GM21390 (cell line): ENCODE results near the gene DNPH1.

Experiments
- ATAC-seq: cut with Tn5 transposase; IDR thresholded peaks from one replicate; pipeline ENCODE4 v1.9.1; 2021; ENCODE audit not compliant: unreplicated experiment

DNPH1 gene

GRCh38 chr6:43219119-43219518 is 10.2 kb downstream of the DNPH1 start:
- no peak for ATAC-seq

GRCh38 chr6:43217351-43217750 is 11.9 kb downstream of the DNPH1 start:
- no peak for ATAC-seq

- no peak for ATAC-seq
Observed at GRCh38 chr6:43216200-43216599, 13.1 kb downstream of the DNPH1 start.

- no peak for ATAC-seq
Observed at GRCh38 chr6:43215066-43215465, 14.2 kb downstream of the DNPH1 start.

GRCh38 chr6:43213431-43213830 is 15.8 kb downstream of the DNPH1 start:
- no peak for ATAC-seq

- ATAC-seq, result no peak
Observed at GRCh38 chr6:43211955-43212354, 17.3 kb downstream of the DNPH1 start.

GRCh38 chr6:43207286-43207685 is 22.0 kb downstream of the DNPH1 start:
- ATAC-seq, result no peak

- ATAC-seq, result no peak
Observed at GRCh38 chr6:43205849-43206248, 23.4 kb downstream of the DNPH1 start.

GRCh38 chr6:43204271-43205105 is 24.8 kb downstream of the DNPH1 start:
- no peak for ATAC-seq

GRCh38 chr6:43203718-43204095 is 25.6 kb downstream of the DNPH1 start:
- ATAC-seq, result no peak

- ATAC-seq, result no peak
Observed at GRCh38 chr6:43203029-43203717, 26.1 kb downstream of the DNPH1 start.

- no peak for ATAC-seq
Observed at GRCh38 chr6:43202451-43202850, 26.8 kb downstream of the DNPH1 start.

GRCh38 chr6:43200541-43200940 is 28.7 kb downstream of the DNPH1 start:
- ATAC-seq, result no peak

- no peak for ATAC-seq
Observed at GRCh38 chr6:43199912-43200311, 29.4 kb downstream of the DNPH1 start.

- no peak for ATAC-seq
Observed at GRCh38 chr6:43196337-43196736, 32.9 kb downstream of the DNPH1 start.

GRCh38 chr6:43193929-43194328 is 35.4 kb downstream of the DNPH1 start:
- no peak for ATAC-seq

GRCh38 chr6:43192911-43193310 is 36.4 kb downstream of the DNPH1 start:
- ATAC-seq, result no peak

- no peak for ATAC-seq
Observed at GRCh38 chr6:43189776-43190304, 39.4 kb downstream of the DNPH1 start.

GRCh38 chr6:43188426-43188825 is 40.9 kb downstream of the DNPH1 start:
- ATAC-seq, result no peak

- ATAC-seq, result no peak
Observed at GRCh38 chr6:43187821-43188220, 41.5 kb downstream of the DNPH1 start.

- ATAC-seq, result no peak
Observed at GRCh38 chr6:43186706-43187105, 42.6 kb downstream of the DNPH1 start.

- no peak for ATAC-seq
Observed at GRCh38 chr6:43186019-43186418, 43.3 kb downstream of the DNPH1 start.
